GM21737 (cell line): Measurements from ENCODE around the gene RAB36.

Experiments
- ATAC-seq: cut with Tn5 transposase; IDR thresholded peaks from one replicate; pipeline ENCODE4 v1.9.1; 2021; ENCODE audit warnings: mild to moderate bottlenecking, moderate library complexity; ENCODE audit not compliant: unreplicated experiment

Gene RAB36

DNA sequence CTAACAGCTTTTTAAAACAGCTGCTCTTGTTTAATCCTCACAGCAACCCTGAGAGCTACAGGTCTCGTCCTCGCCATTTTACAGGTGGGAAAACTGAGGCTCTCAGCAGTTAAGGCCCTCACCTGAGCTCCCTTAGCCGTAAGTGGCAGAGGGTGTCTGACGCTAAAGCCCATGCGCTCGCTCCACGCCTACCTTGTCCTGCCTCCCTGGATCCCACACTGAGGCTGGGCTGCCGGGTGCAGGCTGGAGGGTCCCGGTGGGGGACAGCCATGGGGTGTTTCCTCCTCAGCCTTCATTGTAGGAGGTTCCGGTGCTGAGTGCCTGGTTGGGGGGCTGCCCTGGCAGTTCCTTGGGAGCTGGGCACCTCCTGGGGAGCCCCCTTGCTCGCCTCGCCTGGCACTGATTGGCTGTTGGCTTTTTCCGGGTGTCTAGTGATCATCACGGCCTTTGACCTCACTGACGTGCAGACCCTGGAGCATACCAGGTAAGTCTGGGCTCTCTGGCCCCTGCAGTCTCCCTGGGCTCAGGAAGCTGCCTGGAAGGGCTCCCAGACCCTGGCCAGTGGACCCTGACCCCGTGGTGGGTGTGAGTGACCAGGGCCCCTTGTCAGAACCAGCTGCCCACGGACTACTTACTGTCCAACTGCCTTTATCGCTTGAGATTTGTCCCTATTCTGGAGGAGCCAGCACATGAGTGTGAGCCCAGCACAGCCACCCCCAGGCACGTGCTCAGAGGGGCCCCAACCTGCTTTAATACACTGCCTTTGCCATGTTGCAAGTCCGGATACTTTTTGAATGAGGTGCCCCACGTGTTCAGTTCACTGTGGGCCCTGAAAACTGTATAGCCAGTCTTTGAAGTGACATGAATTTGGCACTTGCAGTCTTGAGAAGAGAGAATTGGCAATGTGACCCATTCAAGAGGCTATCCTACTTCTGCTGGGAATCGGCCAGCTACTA is 12.6 kb downstream of the RAB36 start:
- no peak for ATAC-seq

DNA sequence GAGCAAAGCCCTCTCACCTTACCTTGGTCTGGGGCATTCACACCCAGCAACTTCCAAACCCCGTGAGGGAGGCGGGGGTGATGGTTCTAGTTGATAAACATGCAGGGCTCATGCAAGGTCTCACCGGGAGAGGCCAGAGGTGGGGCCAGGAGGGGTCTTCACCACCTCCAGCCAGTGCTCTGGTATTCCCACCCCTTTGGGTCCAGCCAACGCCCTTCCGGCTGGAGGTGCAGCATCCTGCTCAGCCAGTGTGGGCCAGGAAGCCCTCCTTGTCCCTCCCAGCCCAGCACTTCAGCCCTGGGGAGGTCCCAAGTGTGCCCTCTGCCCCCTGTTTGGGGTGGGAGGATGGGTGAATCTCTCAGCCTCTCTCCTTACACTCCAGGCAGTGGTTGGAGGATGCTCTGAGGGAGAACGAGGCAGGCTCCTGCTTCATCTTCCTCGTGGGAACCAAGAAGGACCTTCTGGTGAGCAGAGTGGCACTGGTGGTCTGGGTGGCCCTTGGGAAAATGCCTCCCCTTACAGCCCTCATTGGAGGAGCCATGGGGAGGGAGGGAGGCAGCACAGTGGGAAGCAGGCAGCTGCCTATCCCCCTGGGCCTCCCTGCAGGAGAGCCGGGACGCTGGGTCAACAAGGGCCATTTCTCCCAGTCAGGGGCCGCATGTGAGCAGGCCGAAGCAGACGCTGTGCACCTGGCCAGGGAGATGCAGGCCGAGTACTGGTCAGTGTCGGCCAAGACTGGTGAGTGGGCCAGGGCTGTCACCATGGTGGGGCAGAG is 13.4 kb downstream of the RAB36 start:
- no peak for ATAC-seq

DNA sequence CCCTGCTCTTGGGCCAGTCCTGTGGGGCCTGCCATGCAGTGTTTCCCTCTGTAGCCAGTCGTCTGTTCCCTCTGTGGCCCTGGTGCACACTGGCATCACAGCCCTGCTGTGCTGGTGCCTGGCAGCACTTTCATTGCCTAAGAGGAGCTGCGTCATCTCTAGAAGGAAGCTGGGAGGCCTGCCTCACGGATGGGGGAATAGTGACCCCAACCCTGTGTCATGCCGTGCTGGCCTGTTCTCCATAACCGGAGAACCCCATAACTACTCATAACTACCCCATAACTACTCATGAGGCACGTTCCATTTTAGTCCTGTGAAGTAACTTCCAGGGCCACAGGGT is 14.0 kb downstream of the RAB36 start:
- ATAC-seq: no peak

DNA sequence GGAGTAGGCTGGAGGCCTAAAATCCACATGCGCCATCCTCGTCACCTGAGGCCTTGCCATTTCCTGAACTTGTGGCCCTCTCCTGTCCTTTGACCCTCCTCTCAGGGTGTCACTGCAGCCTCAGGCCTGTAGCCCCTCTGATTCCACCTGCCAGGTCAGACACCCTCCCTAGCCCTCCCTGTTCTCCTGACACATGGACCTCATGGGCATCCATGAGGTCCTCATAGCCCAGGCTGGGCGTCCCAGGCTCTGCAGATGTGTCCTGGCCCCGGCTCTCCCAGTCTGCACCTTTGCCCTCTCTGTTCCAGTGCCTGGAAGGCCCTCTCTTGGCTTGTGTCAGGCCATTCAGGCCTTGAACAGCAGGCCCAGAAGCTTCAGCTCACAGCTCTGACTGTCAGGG is 15.8 kb downstream of the RAB36 start:
- ATAC-seq: no peak

DNA sequence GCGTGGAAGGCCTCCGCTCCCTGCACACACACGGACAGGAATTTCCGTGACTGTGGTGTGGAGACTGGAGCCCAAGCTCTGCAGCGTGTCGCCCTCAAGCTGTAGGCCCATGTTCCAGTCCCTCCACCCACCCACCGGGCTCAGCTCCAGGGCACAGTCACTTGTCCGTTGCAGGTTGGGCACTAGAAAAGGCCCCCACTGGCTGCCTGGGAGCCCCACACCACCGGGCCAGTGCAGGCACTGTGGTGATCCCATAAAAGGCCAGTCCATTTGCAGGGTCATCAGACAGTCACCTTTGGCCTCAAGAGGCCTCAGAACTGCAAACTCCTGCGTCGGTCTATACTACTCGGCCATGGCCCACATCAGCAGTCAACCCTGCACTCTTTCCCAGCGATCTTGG is 16.3 kb downstream of the RAB36 start:
- ATAC-seq: no peak

DNA sequence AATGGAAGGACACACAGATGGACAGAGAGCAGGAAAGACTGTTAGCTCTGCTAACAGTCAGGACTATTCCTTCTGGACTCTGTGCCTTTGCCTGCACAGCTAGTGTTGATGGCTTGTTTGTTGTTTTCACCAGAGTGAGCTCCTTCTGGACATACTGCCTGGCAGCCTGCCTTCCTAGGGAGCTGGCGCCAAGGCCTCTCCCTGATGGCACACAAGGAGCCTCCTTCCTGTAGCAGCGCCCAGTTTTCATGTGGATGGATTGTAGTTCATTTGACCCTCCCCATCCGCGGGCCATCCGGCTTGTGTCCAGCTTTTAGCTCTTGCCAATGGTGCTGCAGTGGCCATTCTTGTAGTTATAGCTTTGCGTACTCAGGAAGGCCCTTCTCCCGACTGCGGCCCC is 18.4 kb downstream of the RAB36 start:
- ATAC-seq: no peak

DNA sequence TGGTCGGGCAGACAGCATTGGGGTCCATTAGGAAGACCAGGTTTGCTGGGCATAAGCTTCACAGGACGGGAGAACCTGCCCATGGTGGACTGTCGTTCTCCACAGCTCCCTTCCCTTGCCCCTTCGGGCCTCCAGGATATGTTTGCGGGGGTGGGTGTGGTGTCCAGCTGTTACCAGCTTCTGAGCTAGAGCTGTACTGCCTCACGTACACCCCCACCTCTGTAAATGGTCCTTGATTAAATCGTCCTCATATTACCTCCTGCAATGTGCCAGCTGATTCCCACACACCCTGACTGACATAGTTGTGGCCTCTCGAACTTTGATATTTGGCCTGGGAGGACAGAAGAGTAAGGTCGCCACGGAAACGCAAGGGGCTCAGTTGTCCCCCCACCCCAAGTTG is 18.8 kb downstream of the RAB36 start:
- ATAC-seq: no peak

DNA sequence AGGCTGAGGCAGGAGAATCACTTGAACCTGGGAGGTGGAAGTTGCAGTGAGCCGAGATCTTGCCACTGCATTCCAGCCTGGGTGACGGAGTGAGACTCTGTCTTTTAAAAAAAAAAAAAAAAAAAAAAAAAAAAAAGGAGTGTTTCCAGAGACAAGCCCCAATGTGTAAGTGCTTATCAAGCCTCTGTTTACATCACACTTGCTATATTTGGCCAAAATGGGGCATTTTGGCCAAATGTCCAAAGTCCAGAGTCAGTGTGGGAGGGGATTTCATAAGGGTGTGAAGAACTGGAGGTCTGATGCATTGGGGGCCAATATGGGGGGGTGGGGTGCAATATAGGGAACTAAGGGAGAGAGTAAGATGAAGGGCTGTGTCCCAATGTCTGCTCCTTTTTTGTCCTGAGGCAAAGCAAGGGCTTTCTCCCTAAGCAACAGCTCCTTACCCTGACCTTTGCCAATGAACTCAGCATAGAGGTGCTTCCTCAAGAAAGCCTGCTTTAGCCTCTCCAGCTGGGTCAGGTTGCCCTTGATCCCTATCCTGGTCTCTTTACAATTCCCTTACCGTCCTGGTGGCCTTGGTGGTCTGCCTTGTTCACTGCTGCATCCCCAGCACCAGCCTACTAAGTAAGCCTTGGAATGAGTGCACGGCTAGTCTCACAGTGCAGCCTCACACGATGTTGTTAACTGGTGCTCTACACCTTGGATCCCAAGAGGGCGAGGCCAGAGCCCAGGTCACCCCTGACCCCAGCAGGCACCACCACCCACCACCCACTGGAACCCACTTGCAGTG is 21.0 kb downstream of the RAB36 start:
- no peak for ATAC-seq

DNA sequence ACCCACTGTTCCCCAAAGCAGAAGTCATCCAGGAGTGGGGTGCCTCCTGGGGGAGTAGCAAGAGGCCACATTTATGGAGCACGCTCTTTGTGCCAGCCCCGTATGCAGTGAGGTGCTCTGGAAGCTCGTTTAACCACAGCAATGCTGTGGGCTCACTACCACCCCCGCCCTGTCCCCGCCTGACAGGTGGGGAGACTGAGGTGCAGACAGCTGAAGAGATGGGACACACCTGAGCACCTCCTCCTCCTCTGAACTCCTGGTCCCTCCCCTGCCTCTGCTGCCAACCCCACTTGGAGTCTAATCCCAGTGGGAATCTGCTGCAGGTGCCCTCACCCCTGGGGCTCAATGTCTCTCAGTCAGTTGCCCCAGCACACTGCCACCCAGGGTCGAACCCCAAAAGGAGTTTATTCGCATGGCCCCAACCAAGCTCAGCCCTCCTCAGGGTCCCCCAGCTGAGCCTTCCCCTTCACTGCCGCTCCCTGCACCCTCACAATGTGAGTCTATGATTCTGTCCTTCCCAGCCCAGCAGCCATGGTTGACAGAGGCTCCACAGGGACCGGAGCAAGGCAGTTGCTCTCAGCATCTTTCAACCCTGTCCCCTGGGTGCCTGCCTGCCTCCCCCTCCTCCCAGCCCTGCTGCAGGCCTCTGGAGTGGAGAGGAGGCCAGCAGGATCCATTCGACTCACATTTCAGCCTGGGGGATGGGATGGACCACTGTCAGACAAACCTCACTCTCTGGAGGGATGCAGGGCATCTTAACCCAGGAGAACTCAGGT is 21.8 kb downstream of the RAB36 start:
- no peak for ATAC-seq

DNA sequence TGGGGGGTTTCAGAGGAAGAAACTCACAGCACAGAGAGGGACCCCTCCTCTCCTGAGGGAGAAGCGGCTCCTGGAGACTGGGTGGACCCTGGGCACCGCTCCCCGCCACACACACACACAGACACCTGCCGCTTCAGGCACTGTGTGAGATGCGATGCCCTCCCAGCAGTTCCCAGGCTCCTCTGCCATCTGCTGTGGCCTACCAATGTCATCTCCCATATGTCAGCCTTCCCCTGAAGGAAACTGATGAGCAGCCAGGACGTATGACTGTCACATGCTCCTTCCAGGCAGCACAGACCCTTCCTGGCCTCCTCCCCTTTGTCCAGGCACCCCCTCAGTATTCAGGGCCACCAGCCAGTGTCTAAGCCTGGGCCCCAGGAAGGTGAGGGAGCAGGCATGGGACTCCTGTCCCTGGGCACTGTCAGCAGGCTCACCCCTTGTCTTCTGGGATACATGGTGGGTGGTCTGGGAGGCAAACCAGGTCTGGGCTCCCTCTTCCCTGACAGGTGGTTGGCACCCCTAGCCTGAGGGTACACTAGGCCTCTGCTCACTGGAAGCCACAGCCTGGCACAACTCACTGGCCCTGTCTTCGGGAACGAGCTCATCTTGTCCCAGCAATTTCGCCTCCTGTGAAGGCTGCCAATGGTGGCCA is 23.2 kb downstream of the RAB36 start:
- ATAC-seq: no peak

DNA sequence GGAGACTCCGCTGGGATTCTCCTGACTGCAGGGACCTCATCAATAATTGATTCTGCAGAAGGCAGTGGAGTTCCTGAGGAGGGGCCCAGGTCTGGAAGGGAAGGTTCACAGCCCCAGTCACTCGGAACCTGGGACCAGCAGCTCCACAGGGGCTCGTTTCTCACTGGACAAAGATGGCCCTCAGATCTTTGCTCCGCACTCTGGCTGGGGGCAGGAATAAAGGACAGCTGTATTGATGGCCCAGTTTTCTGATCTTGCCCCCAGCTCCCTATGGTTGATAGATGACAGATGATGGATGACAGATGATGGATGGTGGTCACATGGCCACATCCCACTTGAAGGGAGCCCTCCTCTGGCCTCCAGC is 23.7 kb downstream of the RAB36 start:
- no peak for ATAC-seq

DNA sequence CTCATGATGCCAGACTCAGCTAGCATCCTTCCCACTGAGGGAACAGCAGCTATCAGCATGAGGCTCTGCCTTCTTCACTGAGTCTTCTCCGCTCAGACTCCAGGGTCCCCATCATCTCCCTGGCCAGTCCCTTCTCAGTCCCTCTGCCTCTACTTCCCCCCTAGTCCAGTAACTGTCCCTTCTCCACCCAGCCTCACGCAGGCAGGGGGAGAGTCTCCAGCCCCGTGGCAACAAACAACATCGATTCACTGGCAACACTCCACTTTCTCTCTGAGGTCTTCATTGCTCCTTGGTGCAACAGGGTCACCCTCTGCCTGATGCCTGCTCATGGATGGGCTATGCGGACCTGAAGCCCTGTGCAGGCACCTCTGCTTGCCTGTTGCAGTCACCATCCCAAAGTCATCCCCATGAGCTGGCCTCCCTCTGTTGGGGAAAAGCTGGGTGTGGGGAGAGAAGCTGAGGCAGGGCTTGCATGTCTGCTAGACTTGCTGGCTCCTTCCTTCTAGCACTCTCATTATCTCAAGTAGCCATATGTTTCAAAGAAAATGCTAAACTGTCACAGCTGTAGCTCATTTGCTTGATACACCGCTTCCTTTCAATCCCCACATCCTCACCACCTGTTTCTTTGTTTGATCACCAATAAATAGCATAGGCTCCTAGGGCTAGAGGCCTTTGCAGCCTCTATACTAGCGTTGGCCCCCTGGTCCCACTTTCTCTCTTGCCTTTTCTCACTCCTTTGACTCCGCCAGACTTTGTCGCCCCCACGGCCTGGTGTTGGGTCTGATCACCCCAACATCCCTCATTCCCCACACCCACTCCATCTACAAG is 30.8 kb downstream of the RAB36 start:
- ATAC-seq: no peak

DNA sequence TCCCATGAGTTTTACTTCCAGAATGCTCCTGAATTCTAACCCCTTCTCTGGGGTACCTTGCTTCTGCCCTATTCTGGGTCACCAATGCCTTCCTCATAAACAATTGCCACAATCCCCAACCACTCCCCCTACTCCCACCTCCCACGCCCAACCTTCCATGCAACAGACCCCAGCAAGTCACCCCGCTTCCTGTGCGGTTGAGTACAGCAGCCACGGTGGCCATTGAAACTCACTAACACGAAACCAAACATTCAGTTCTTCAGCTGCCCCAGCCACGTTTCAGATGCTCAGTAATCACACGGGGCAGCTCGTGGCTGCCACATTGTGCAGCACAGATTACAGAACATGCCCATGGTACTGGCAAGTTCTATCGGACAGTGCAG is 31.4 kb downstream of the RAB36 start:
- ATAC-seq: no peak

DNA sequence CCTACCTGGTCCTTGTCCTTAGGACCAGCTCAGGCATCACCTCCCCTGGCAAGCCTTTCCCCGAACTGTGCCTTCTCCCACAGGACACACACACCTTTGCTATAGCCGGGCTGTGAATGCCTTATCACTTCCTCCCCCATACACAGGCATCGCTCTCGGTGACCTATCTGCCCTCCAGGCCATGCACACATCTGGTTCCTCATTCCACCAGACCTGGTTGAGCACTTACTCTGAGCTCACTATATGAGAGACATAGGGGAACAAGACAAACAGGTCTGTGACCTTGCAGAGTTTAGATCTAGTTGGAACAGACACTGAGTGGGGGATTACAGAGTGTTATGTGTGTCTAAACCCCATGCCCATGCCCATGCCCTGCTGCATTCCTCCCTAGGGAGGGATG is 31.9 kb downstream of the RAB36 start:
- ATAC-seq: no peak

DNA sequence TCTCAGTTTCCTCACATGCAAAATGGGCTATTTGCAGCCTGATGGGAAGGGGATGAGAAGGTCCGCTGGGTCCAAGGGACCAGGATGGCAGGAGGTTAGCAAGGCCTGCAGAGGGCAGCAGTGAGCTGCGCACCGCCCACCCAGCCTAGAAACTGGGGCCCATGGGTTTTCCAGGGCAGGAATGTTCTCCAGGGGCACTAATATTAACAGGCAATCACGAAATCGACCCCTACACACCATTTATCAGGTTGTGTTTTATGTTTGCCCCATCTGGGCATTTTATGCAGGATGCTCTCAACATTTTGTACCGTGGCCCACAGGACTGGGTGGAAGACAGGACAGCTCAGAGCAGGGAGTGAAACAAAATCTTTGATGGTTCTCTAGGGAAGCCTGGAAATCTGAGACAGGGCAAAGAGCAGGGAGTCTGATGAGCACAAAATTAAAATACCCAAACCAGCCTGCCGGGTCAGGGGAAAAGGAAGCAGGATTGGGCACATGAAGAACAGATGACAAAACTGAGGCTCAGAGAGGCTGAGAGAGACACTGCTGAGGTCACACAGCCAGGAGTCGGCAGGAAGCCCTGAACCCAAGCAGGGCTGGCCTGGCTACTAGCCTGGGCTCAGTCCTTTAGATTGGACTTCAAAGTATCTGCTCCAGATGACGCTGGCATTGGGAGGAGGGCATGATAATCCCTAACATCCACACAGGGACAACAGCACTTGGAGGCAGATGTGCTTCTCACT is 33.4 kb downstream of the RAB36 start:
- ATAC-seq: no peak

DNA sequence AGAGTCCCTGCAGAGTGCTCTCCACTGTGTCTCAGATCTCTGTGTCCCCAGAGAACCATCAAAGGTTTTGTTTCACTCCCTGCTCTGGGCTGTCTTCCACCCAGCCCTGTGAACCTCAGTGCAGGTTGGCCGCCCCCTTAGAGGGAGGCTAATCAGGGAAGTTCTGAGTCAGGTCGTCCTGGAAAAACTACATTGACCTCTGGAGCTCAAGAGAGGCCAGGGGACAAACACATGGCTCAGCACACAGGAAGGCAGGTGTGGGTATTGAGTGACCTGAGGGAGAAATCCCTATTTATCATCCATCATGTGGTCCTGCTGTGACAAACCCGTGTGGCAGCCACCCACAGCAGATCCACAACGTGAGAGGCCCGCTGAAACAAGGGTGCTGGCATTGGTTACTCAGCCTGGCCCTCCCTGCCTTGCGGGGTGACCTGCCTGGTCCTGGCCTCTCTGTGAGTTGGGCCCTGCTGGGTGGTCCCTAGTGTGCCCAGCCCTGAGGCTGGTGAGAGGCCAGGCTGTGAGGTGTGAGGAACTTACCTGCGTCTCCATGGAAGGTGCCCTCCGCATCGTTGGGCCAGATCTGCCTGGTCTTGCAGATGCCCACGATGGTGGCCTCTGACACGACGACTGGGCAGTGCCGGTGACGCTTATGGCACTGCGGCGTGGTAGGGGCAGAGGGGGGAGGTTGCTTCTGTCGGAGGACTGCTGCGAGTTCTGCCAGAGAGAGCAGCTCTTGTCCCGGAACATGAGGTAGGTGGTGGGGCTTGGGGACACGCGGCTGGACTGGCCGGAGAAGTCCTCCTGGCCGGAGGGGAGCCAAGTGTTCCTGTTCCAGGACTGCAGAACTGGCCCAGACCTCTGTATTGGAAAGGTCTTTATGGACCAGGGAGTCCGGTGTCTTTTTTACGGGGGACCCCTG is 34.4 kb downstream of the RAB36 start:
- ATAC-seq: no peak

DNA sequence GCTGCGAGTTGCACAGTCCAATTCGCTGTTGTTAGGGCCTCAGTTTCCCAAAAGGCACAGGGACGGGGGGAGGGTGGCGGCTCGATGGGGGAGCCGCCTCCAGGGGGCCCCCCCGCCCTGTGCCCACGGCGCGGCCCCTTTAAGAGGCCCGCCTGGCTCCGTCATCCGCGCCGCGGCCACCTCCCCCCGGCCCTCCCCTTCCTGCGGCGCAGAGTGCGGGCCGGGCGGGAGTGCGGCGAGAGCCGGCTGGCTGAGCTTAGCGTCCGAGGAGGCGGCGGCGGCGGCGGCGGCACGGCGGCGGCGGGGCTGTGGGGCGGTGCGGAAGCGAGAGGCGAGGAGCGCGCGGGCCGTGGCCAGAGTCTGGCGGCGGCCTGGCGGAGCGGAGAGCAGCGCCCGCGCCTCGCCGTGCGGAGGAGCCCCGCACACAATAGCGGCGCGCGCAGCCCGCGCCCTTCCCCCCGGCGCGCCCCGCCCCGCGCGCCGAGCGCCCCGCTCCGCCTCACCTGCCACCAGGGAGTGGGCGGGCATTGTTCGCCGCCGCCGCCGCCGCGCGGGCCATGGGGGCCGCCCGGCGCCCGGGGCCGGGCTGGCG is 35.1 kb downstream of the RAB36 start, which contains the start of gene BCR:
Gene BCR, plus strand, starts transcription at position 209 of the 592 bp plus-strand sequence. CDS start 452 bp downstream, outside the sequence.
- ATAC-seq: no peak
